GM13976 (cell line): ENCODE data around the gene UBAC2.

Source experiments
- DNase-seq: peaks from one replicate; pipeline ENCODE4 v3.0.0; 2012; ENCODE audit warnings: low spot score
- in situ Hi-C: fragments of 300-500 bp; cut with MboI; formaldehyde crosslinking; loops from one replicate; pipeline ENCODE4 v1.12.0; 2022; ENCODE audit warnings: low sequenced_read_pairs, mixed read lengths, inconsistent platforms; ENCODE audit not compliant: unreplicated experiment
- TF ChIP-seq, protein P1 (sequence below): IDR thresholded peaks from 2 replicates; pipeline ENCODE4 v1.5.1; 2012; ENCODE audit warnings: borderline replicate concordance, mild to moderate bottlenecking; ENCODE audit not compliant: insufficient read depth; ENCODE audit errors: extremely low read depth, missing control alignments, control extremely low read depth

UBAC2 gene

DNA sequence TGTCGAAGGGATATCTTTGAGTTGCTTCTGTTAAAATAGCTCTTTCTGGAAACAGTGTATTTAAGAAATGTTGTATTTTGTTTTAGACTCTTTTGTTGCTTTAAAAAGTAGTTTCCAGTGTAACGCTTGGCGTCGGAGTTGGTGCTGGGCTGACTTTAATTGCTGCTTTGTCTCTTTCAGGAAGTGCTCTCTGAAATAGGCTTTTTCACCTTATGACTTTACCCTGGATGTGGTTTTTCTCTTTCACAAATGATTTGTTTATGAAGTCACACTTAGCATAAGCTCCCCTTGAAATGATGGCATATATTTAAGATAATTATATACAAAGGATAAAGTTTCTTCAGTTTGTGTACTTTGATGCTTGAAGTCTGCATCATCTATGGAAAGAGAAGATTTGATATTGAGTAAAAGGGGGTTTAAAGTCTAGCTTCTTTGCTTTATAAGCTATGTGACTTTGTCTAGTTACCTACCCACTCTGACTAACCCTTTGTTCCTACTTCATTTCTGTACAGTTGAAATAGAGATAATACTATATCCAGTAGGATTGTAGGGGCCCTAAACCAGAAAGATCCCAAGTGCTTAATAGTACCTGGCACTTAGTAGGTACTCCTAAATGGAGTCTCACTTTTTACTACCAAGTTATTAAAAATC lies 57.7 kb downstream of the UBAC2 start, which contains the start of gene GPR18:
GPR18 (minus strand) TSS at position 170 of the 651 bp plus-strand sequence. CDS start 2,507 bp downstream, outside the sequence.
- in situ Hi-C loops, result no loop called here
- DNase-seq, result peak; percentile 47
- TF ChIP-seq, protein P1, sequence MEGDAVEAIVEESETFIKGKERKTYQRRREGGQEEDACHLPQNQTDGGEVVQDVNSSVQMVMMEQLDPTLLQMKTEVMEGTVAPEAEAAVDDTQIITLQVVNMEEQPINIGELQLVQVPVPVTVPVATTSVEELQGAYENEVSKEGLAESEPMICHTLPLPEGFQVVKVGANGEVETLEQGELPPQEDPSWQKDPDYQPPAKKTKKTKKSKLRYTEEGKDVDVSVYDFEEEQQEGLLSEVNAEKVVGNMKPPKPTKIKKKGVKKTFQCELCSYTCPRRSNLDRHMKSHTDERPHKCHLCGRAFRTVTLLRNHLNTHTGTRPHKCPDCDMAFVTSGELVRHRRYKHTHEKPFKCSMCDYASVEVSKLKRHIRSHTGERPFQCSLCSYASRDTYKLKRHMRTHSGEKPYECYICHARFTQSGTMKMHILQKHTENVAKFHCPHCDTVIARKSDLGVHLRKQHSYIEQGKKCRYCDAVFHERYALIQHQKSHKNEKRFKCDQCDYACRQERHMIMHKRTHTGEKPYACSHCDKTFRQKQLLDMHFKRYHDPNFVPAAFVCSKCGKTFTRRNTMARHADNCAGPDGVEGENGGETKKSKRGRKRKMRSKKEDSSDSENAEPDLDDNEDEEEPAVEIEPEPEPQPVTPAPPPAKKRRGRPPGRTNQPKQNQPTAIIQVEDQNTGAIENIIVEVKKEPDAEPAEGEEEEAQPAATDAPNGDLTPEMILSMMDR, result no peak

DNA sequence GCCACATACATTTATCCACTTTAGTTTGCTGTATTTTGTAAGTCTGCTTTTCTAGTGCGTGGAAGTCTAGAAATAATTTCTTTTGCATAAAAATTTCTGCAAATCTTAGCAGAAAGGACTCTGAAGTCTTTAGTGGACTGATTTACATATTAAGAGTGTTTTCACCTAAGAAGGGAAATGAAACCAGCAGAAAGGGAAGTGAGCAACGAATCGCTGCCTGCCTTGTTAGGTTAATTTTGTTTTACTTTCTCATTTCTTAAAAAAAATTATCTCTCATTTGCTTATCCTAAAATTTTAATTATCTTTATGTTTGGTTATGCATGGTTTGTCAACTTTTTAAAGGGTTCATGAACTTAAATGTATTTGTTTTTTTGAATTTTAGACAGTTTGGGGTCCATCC lies 58.3 kb downstream of the UBAC2 start:
- in situ Hi-C loops, result no loop called here
- DNase-seq, result peak; percentile 45
- TF ChIP-seq, protein P1, result no peak

DNA sequence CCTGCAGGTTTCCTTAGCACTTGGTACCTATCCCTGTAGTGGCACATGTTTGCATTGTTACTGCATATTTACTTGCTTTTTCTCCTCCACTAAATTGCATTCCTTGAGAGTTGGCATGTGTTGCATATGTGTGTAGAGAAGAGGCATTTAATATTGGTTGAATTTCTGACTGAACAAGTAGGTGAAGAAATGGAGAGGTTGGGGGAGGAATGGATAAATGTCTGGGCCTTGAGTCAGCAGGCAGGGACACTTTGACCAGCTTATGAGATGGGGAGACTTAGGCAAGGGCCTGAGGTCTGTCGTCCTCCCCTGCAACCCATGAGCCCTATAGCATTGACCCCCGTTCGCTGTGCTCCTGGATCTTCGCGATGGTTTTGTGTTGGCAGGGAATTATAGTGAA lies 59.6 kb downstream of the UBAC2 start:
- TF ChIP-seq, protein P1, result no peak

DNA sequence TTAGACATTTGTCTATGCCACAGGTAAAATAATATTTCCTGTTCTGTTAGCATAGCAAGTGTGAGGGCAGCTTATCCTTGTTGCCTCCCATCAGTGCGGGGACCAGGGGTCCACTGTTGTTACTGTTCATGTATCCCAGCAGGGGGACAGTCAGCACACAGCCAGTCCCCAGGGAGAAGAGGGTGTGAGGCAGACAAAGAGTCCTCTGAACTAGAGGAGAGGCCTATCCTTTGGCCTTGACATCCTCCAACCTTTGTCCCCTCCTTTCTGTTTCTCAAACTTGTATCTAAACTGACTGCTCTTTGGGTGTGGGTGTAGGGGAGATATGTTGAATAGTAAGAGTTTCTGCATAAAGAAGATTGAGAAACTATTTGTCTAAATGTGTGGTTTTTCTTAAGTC lies 60.4 kb downstream of the UBAC2 start:
- no peak for DNase-seq
- in situ Hi-C loops, result loop anchor here (5.0 to 10.0 kb wide), 2 partner anchors 64 to 86 kb away; no protein-coding TSS in a partner anchor
- TF ChIP-seq, protein P1, result no peak

More for the DNA sequence above, 59.6 kb downstream of the UBAC2 start:
- no peak for DNase-seq
- in situ Hi-C loops, result loop anchor here (5.0 to 10.0 kb wide), 2 partner anchors 63 to 85 kb away; no protein-coding TSS in a partner anchor

DNA sequence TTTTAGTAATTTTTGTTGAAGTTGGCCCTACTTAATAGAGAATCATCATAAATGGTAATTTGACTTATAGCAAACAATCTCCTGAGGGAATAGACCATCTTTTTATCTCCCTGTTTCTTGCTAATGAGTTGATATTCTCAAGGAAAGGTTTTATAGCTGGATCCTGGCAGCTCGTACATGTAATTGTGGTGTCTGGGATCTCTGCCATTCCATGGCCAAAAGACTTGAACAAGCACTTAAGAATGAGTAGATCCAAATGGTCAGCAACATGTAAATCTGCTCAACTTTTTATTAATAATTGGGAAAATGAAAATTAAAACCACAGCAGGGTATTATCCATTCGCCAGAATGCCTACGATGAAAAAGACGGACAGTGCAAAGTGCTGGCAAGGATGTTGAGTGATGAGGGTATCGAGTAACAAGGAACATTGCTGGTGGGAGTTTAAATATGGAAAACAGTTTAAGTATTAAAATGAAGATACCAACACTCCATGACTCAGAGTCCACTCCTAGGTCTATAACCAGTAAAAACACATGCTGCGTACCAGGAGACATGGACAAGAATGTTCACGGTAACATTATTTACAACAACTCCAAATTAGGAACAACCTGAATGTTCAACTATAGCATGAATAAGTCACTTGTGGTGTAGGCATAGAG lies 62.6 kb downstream of the UBAC2 start:
- TF ChIP-seq, protein P1, result no peak
- no peak for DNase-seq
- in situ Hi-C loops, result loop anchor here (5.0 to 10.0 kb wide), 2 partner anchors 66 to 88 kb away; no protein-coding TSS in a partner anchor

DNA sequence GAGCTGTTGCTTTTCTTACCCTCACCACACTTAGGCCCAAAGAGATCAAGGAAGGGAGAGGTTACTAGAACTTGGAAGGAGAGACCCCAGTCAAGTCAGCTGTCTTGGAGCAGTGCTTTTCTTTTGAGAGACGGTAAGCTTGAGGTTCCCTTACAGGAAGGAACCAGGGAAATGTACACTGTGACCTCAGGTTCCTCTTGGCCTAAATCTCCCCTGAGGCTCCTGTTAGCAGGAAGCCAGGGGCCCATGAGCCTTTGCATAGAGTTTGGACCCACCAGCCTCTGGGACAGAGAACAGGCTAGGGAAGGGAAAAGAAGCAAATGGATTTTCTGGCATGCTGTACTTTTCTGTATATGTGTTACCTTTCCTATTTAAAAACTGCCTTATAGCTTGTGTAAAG lies 63.4 kb downstream of the UBAC2 start:
- DNase-seq, result no peak
- TF ChIP-seq, protein P1, result no peak
- in situ Hi-C loops, result loop anchor here (5.0 to 10.0 kb wide), 2 partner anchors 67 to 89 kb away; no protein-coding TSS in a partner anchor
